Kidney (tissue), 14 donors: Measurements from ENCODE around the gene SIRT4. TPM values are rescaled to one million over a fixed set of nuclear protein-coding genes. Genes with fewer than 3 reads are reported as not detected.

Source experiments
- DNase-seq, 5 donors: peaks; one replicate each; pipeline ENCODE4 v3.0.0-alpha.2; 2013 to 2020
- FAIRE-seq: peaks from 2 replicates; lab custom pipeline; 2012; peaks lifted over from hg19 to GRCh38; lab: Jason Lieb, UNC
- H3K27ac ChIP-seq, 2 donors: one replicate each; pipeline ENCODE4 v1.7.0; 2013; ENCODE audit warnings: low read depth in 2 of 2, low read length in 2 of 2, inconsistent platforms in 1 of 2
- H3K27me3 ChIP-seq: one replicate; pipeline ENCODE4 v1.7.1; 2013; ENCODE audit warnings: low read length, inconsistent platforms; ENCODE audit not compliant: control insufficient read depth, insufficient read depth
- H3K36me3 ChIP-seq, 3 donors: one replicate each; pipeline versions ENCODE4 v1.7.0 to v1.7.1; 2013; ENCODE audit warnings: low read length in 3 of 3, control low read depth in 1 of 3, inconsistent platforms in 1 of 3; ENCODE audit not compliant: insufficient read depth in 3 of 3, control insufficient read depth in 2 of 3
- H3K4me1 ChIP-seq, 3 donors: one replicate each; pipeline versions ENCODE4 v1.7.0 to v1.7.1; 2013; ENCODE audit warnings: low read length in 3 of 3, inconsistent platforms in 1 of 3, low read depth in 1 of 3; ENCODE audit not compliant: control insufficient read depth in 2 of 3, insufficient read depth in 2 of 3
- H3K4me3 ChIP-seq, 3 donors: one replicate each; pipeline versions ENCODE4 v1.7.0 to v1.8.1; 2013; ENCODE audit warnings: low read length in 3 of 3, control low read depth in 1 of 3, inconsistent platforms in 1 of 3
- H3K9ac ChIP-seq, 3 donors: one replicate each; pipeline versions ENCODE4 v1.7.0 to v1.7.1; 2013; ENCODE audit warnings: low read length in 3 of 3, control low read depth in 1 of 3, inconsistent platforms in 1 of 3
- H3K9me3 ChIP-seq, 3 donors: one replicate each; pipeline versions ENCODE4 v1.7.0 to v1.7.1; 2013; ENCODE audit warnings: low read length in 3 of 3, control low read depth in 1 of 3, inconsistent platforms in 1 of 3; ENCODE audit not compliant: control insufficient read depth in 2 of 3, insufficient read depth in 1 of 3
- intact Hi-C: fragments of 100-400 bp; cut with DNase I; formaldehyde crosslinking; loops from one replicate; pipeline ENCODE4 v1.11.1; 2022
- polyA plus RNA-seq: library from polyadenylated mRNA; stranded (reverse); fragments of 350-450 nt; fragmentation: Illumina TruSeq; extraction: RNeasy Lipid Tissue Mini Kit (QIAGEN cat#74804); gene quantifications from one replicate; pipeline ENCODE4 v1.2.3, GENCODE V29; 2014; ENCODE audit warnings: low read depth, low replicate concordance; ENCODE audit not compliant: insufficient read depth
- total RNA-seq: library from RNA; stranded (reverse); fragmentation: NEBNext Ultra II Directional; extraction: Animal tissue kit (Norgen Biotek cat#: 25700); gene quantifications from one replicate; pipeline ENCODE4 v1.2.1, GENCODE V29; 2021
- TF ChIP-seq, protein P1 (sequence below): IDR thresholded peaks from 3 replicates; pipeline ENCODE4 v1.5.1; 2012; ENCODE audit warnings: mild to moderate bottlenecking, moderate library complexity, borderline replicate concordance; ENCODE audit not compliant: insufficient read depth; ENCODE audit errors: extremely low read depth
- donor health status: control.
- donor health status: control.
- donor health status: control.
- donor health status: control.
- donor health status: control.
- donor health status: DM: yes; HTN: yes; CAD: no.
- donor health status: Normal renal cell carcinoma (clear cell type).

SIRT4 gene
- total and polyA plus RNA-seq, 2 donors from 2014 or later: 1.5 to 8.1 TPM

DNA sequence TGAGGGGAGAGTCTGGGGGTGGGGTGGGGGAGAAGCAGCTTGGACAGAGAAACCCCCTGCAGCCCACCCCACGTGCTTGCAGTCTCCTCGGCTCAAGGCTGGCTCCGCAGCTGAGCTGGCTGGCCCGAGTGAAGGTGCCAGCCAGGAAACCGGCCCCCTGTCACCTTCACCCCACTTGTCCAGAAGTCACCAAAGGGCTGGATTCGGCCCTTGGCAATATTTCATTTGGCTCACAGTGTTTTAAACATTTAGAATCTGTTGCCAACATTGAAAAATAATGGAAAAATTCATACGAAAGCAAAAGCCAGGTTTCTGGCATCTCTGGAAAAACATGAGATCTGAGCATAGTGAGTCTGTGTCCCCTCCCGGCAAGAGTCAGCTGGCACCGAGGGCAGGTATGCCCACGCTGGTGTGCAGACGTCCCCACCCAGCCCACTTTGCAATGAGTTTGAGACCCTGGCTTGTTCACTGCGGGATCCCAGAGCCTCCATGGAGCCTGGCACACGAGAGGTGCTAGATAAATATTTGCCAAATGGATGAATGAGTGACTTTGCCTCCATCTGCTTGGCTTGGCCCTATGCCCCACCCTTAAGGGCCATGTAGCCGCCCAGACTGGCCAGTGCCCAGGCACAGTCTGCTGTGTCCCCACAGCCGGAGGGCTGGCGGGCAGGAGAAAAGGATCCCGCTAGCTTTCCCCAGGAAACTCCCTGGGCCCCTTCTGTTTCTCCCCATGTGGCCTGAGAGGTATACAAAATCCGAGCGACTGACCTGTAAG, 48.6 kb downstream of the SIRT4 start:
- H3K9ac ChIP-seq: no peak overlapping the region
- TF ChIP-seq, protein P1, sequence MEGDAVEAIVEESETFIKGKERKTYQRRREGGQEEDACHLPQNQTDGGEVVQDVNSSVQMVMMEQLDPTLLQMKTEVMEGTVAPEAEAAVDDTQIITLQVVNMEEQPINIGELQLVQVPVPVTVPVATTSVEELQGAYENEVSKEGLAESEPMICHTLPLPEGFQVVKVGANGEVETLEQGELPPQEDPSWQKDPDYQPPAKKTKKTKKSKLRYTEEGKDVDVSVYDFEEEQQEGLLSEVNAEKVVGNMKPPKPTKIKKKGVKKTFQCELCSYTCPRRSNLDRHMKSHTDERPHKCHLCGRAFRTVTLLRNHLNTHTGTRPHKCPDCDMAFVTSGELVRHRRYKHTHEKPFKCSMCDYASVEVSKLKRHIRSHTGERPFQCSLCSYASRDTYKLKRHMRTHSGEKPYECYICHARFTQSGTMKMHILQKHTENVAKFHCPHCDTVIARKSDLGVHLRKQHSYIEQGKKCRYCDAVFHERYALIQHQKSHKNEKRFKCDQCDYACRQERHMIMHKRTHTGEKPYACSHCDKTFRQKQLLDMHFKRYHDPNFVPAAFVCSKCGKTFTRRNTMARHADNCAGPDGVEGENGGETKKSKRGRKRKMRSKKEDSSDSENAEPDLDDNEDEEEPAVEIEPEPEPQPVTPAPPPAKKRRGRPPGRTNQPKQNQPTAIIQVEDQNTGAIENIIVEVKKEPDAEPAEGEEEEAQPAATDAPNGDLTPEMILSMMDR: no peak
- no peak overlapping the region for H3K27ac ChIP-seq
- intact Hi-C loops: no loop called here
- DNase-seq: no peak
- FAIRE-seq: no peak
- no peaks in the 10 kb centered on the region for H3K27me3 ChIP-seq
- no peaks in the 10 kb centered on the region for H3K9me3 ChIP-seq
- no peaks in the 10 kb centered on the region for H3K36me3 ChIP-seq
- no peaks in the 10 kb centered on the region for H3K4me1 ChIP-seq
- peak overlapping the region in 2 of 3 donors; percentile 6 to 46 for H3K4me3 ChIP-seq

DNA sequence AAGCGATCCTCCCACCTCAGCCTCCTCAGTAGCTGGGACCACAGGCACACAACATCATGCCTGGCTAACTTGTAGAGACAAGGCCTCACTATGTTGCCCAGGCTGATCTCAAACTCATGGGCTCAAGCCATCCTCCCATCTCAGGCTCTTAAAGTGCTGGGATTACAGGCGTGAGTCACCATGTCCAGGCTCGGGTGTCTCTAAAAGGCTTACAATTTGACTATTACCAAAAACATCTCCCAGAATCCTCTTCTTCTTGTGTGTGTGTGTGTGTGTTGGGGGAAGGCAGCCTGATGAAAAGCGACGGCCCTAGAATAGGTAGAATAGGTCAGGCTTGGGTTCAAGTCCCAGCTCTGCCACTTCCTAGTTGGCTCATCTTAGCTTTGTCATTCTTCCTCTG, 50.0 kb downstream of the SIRT4 start:
- Histone ChIP-seq H3K27me3 (no peaks in the 10 kb centered on the region), H3K36me3 (no peaks in the 10 kb centered on the region), H3K9ac (no peak overlapping the region), H3K9me3 (no peaks in the 10 kb centered on the region), H3K27ac (no peak overlapping the region), H3K4me1 (no peaks in the 10 kb centered on the region), H3K4me3 (no peak overlapping the region)
- intact Hi-C loops: no loop called here
- FAIRE-seq (no peak), DNase-seq (no peak)
- TF ChIP-seq, protein P1: no peak

DNA sequence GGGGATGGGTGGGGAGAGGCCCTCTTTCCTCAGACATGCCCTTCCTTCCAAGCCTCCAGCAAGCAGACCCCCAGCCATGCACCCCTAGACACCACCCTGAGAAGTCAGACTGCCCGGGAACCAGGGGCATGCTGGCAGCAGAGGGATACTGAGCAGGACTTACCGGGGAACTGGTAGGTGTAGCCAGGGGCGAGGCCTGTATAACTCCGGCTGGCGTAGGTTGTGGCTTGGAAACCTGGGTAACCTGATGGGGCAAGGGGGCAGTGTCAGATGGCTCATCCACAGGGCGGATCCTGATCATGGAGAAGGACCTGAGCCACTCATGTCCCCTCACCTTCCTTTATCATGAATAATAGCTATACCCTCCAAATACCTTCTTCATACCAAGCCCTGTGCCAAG, 51.0 kb downstream of the SIRT4 start:
- DNase-seq: peak in 1 of 5 donors; percentile 60
- Histone ChIP-seq H3K9ac (no peak overlapping the region), H3K27me3 (no peaks in the 10 kb centered on the region), H3K4me1 (no peaks in the 10 kb centered on the region), H3K36me3 (peaks cover 0 to 2% (median 0%) of the 10 kb centered on the region in 3 donors), H3K27ac (no peak overlapping the region), H3K9me3 (no peaks in the 10 kb centered on the region), H3K4me3 (no peak overlapping the region)
- FAIRE-seq: no peak
- intact Hi-C loops: no loop called here
- TF ChIP-seq, protein P1: no peak
